Stimulated activated CD8-positive, alpha-beta memory T cell treated with anti-CD3 and anti-CD28 coated beads, Interleukin-15, amount 100 ng/mL, for 1 hour (primary cell): ENCODE measurements around the gene DNAH11.
"Not testable (repeated sequence)": the region's sequence is repeated elsewhere in the genome, so short reads cannot be mapped to it uniquely, and the experiment has no call there.

ENCODE experiments used
- DNase-seq: peaks from one replicate; pipeline ENCODE4 v3.0.0-alpha.2; 2020; ENCODE audit warnings: low read depth

The DNAH11 gene

GRCh38 chr7:21927693-21928092 is 384.9 kb downstream of the DNAH11 start:
- no peak for DNase-seq

GRCh38 chr7:21933293-21933692 is 390.5 kb downstream of the DNAH11 start:
- not testable (repeated sequence) for DNase-seq

GRCh38 chr7:21934808-21935207 is 392.0 kb downstream of the DNAH11 start:
- no peak for DNase-seq

GRCh38 chr7:21938463-21938862 is 395.6 kb downstream of the DNAH11 start:
- no peak for DNase-seq

- no peak for DNase-seq
Measured at GRCh38 chr7:21939136-21939857, 396.5 kb downstream of the DNAH11 start.

GRCh38 chr7:21939858-21940372 is 397.1 kb downstream of the DNAH11 start:
- DNase-seq: no peak

GRCh38 chr7:21941611-21942141 is 398.8 kb downstream of the DNAH11 start:
- no peak for DNase-seq

- no peak for DNase-seq
Measured at GRCh38 chr7:21942955-21943354, 400.1 kb downstream of the DNAH11 start.

GRCh38 chr7:21943436-21943835 is 400.6 kb downstream of the DNAH11 start:
- no peak for DNase-seq

GRCh38 chr7:21944616-21945453 is 402.0 kb downstream of the DNAH11 start:
- no peak for DNase-seq

- no peak for DNase-seq
Measured at GRCh38 chr7:21945454-21946221, 402.8 kb downstream of the DNAH11 start, which contains the start of gene CDCA7L. Gene CDCA7L (minus strand): TSS chr7:21945899. CDS start chr7:21945804, 95 bp downstream.

- no peak for DNase-seq
Measured at GRCh38 chr7:21946222-21946709, 403.4 kb downstream of the DNAH11 start.

- no peak for DNase-seq
Measured at GRCh38 chr7:21947056-21947455, 404.2 kb downstream of the DNAH11 start.

- no peak for DNase-seq
Measured at GRCh38 chr7:21947946-21948345, 405.1 kb downstream of the DNAH11 start.

GRCh38 chr7:21948364-21948763 is 405.5 kb downstream of the DNAH11 start:
- no peak for DNase-seq

- DNase-seq: no peak
Measured at GRCh38 chr7:21948887-21949540, 406.2 kb downstream of the DNAH11 start.
